DND-41 (cell line): ENCODE data around the gene BICC1.

Experiments used
- ATAC-seq: fragments of 200-7000 bp; cut with Tn5 transposase; 3 replicates; pipeline ENCODE4 v1.9.1; 2021; ENCODE audit warnings: low read depth; ENCODE audit not compliant: insufficient read depth
- DNase-seq: peaks from one replicate; pipeline ENCODE4 v3.0.0-alpha.2; 2020
- H2AFZ ChIP-seq: 2 replicates; pipeline ENCODE4 v1.6.0; 2012; ENCODE audit warnings: low read depth, low read length
- H3K27ac ChIP-seq: 2 replicates; pipeline ENCODE4 v1.5.1; 2012; ENCODE audit warnings: low read length, inconsistent platforms
- H3K27me3 ChIP-seq: fragments of 200-600 bp; sonication (generic); 2 replicates; pipeline ENCODE4 v1.6.0; 2012; ENCODE audit warnings: low read length, mild to moderate bottlenecking, inconsistent platforms; ENCODE audit not compliant: insufficient read depth, poor library complexity
- H3K36me3 ChIP-seq: 2 replicates; pipeline ENCODE4 v1.5.1; 2012; ENCODE audit warnings: low read length, inconsistent platforms; ENCODE audit not compliant: insufficient read depth
- H3K4me1 ChIP-seq: 2 replicates; pipeline ENCODE4 v1.5.1; 2012; ENCODE audit warnings: mild to moderate bottlenecking, low read length; ENCODE audit not compliant: insufficient read depth
- H3K4me2 ChIP-seq: 2 replicates; pipeline ENCODE4 v1.6.0; 2012; ENCODE audit warnings: mild to moderate bottlenecking, moderate library complexity, low read length, inconsistent platforms; ENCODE audit not compliant: insufficient read depth
- H3K4me3 ChIP-seq, 2 experiments: fragments of 200-600 bp in 1 of 2; shearing (Covaris generic) in 1 of 2; 2 replicates each; pipeline ENCODE4 v1.5.1; 2012 to 2016; ENCODE audit warnings: inconsistent platforms in 2 of 2, low read length in 2 of 2, mild to moderate bottlenecking in 2 of 2, low read depth in 1 of 2, moderate library complexity in 1 of 2
- H3K79me2 ChIP-seq: 2 replicates; pipeline ENCODE4 v1.6.0; 2012; ENCODE audit warnings: low read length, inconsistent platforms; ENCODE audit not compliant: insufficient read depth
- H3K9ac ChIP-seq: 2 replicates; pipeline ENCODE4 v1.6.0; 2012; ENCODE audit warnings: low read depth, mild to moderate bottlenecking, inconsistent platforms, low read length, moderate library complexity
- H3K9me3 ChIP-seq: 2 replicates; pipeline ENCODE4 v1.5.1; 2012; ENCODE audit warnings: low read length, moderate library complexity, mild to moderate bottlenecking, inconsistent platforms; ENCODE audit not compliant: insufficient read depth, severe bottlenecking
- H4K20me1 ChIP-seq: 2 replicates; pipeline ENCODE4 v1.6.0; 2012; ENCODE audit warnings: low read length; ENCODE audit not compliant: insufficient read depth
- CTCF ChIP-seq: IDR thresholded peaks from 2 replicates; pipeline ENCODE4 v1.5.1; 2012; ENCODE audit warnings: borderline replicate concordance, low read length, moderate library complexity, mild to moderate bottlenecking; ENCODE audit not compliant: poor library complexity, severe bottlenecking; ENCODE audit errors: extremely low read depth
- EZH2 ChIP-seq: IDR thresholded peaks from 3 replicates; pipeline ENCODE4 v1.6.1; 2012; ENCODE audit warnings: borderline replicate concordance, low read depth, mild to moderate bottlenecking, moderate library complexity, low read length, inconsistent platforms; ENCODE audit not compliant: severe bottlenecking

BICC1 gene

GRCh38 chr10:58691528-58691927 is 178.9 kb downstream of the BICC1 start:
- no peaks in the 10 kb centered on the region for H3K27me3 ChIP-seq
- no peaks in the 10 kb centered on the region for H3K9me3 ChIP-seq
- no peak for ATAC-seq
- TF ChIP-seq EZH2: no peak
- TF ChIP-seq CTCF: no peak
- no peaks in the 10 kb centered on the region for H3K4me1 ChIP-seq
- H3K4me3 ChIP-seq: no peak overlapping the region
- H3K79me2 ChIP-seq: no peaks in the 10 kb centered on the region
- H4K20me1 ChIP-seq: no peaks in the 10 kb centered on the region
- DNase-seq: no peak
- H3K9ac ChIP-seq: no peak overlapping the region
- no peak overlapping the region for H3K27ac ChIP-seq
- no peaks in the 10 kb centered on the region for H3K36me3 ChIP-seq
- H3K4me2 ChIP-seq: no peak overlapping the region
- no peak overlapping the region for H2AFZ ChIP-seq

- Histone ChIP-seq H3K36me3 (no peaks in the 10 kb centered on the region), H3K4me2 (no peak overlapping the region), H3K9me3 (no peaks in the 10 kb centered on the region), H3K79me2 (no peaks in the 10 kb centered on the region), H3K9ac (no peak overlapping the region), H3K27ac (no peak overlapping the region), H2AFZ (no peak overlapping the region), H4K20me1 (no peaks in the 10 kb centered on the region), H3K27me3 (no peaks in the 10 kb centered on the region), H3K4me3 (no peak overlapping the region), H3K4me1 (no peaks in the 10 kb centered on the region)
- no peak for ATAC-seq
- TF ChIP-seq EZH2 (no peak), CTCF (no peak)
- DNase-seq: no peak
Observed at GRCh38 chr10:58693919-58694318, 181.2 kb downstream of the BICC1 start.

- ATAC-seq (no peak), DNase-seq (no peak)
- no peak overlapping the region for H3K4me3 ChIP-seq
- H3K9ac ChIP-seq: no peak overlapping the region
- H2AFZ ChIP-seq: no peak overlapping the region
- H3K4me1 ChIP-seq: no peaks in the 10 kb centered on the region
- no peaks in the 10 kb centered on the region for H3K9me3 ChIP-seq
- H3K27me3 ChIP-seq: no peaks in the 10 kb centered on the region
- no peak overlapping the region for H3K27ac ChIP-seq
- no peaks in the 10 kb centered on the region for H4K20me1 ChIP-seq
- no peak for TF ChIP-seq EZH2
- TF ChIP-seq CTCF: no peak
- no peaks in the 10 kb centered on the region for H3K79me2 ChIP-seq
- no peaks in the 10 kb centered on the region for H3K36me3 ChIP-seq
- no peak overlapping the region for H3K4me2 ChIP-seq
Observed at GRCh38 chr10:58695022-58695421, 182.3 kb downstream of the BICC1 start.

- H3K4me3 ChIP-seq: no peak overlapping the region
- H3K79me2 ChIP-seq: no peaks in the 10 kb centered on the region
- no peaks in the 10 kb centered on the region for H3K36me3 ChIP-seq
- no peak for DNase-seq
- TF ChIP-seq CTCF (no peak), EZH2 (no peak)
- H3K4me1 ChIP-seq: no peaks in the 10 kb centered on the region
- H2AFZ ChIP-seq: no peak overlapping the region
- no peak for ATAC-seq
- H3K9me3 ChIP-seq: no peaks in the 10 kb centered on the region
- no peak overlapping the region for H3K4me2 ChIP-seq
- H3K9ac ChIP-seq: no peak overlapping the region
- H3K27me3 ChIP-seq: no peaks in the 10 kb centered on the region
- H3K27ac ChIP-seq: no peak overlapping the region
- no peaks in the 10 kb centered on the region for H4K20me1 ChIP-seq
Observed at GRCh38 chr10:58696736-58697135, 184.1 kb downstream of the BICC1 start.
